MM.1S (cell line): Measurements from ENCODE around the gene CD9.

Experiments used
- DNase-seq: peaks from one replicate; pipeline ENCODE4 v3.0.0-alpha.2; 2015
- H2AFZ ChIP-seq: fragments of 300-600 bp; sonication (generic); 2 replicates; pipeline ENCODE4 v1.6.0; 2016; ENCODE audit warnings: antibody characterized with exemption, low read length
- H3F3A ChIP-seq: fragments of 300-600 bp; sonication (generic); 2 replicates; pipeline ENCODE4 v1.6.1; 2016; ENCODE audit warnings: mild to moderate bottlenecking, antibody characterized with exemption, low read length, moderate library complexity, mixed read lengths; ENCODE audit not compliant: insufficient read depth
- H3K27ac ChIP-seq: fragments of 300-600 bp; sonication (generic); 2 replicates; pipeline ENCODE4 v1.5.1; 2016; ENCODE audit warnings: mild to moderate bottlenecking, low read length
- H3K27me3 ChIP-seq: fragments of 300-600 bp; sonication (generic); replicated peaks from 2 replicates; pipeline ENCODE4 v1.6.0; 2016; ENCODE audit warnings: low read length; ENCODE audit not compliant: insufficient read depth
- H3K36me3 ChIP-seq: fragments of 300-600 bp; sonication (generic); replicated peaks from 2 replicates; pipeline ENCODE4 v1.6.1; 2016; ENCODE audit warnings: mild to moderate bottlenecking, low read length, mixed read lengths; ENCODE audit not compliant: insufficient read depth
- H3K4me1 ChIP-seq: fragments of 300-600 bp; sonication (generic); 2 replicates; pipeline ENCODE4 v1.6.1; 2016; ENCODE audit warnings: low read length, mixed read lengths
- H3K4me2 ChIP-seq: fragments of 300-600 bp; sonication (generic); 2 replicates; pipeline ENCODE4 v1.6.0; 2016; ENCODE audit warnings: low read depth, low read length
- H3K4me3 ChIP-seq: fragments of 300-600 bp; sonication (generic); 2 replicates; pipeline ENCODE4 v1.5.1; 2016; ENCODE audit warnings: low read length, mixed read lengths
- H3K79me2 ChIP-seq: fragments of 300-600 bp; sonication (generic); 2 replicates; pipeline ENCODE4 v1.6.1; 2016; ENCODE audit warnings: mixed run types, low read length, mixed read lengths
- H3K9ac ChIP-seq: fragments of 300-600 bp; sonication (generic); 2 replicates; pipeline ENCODE4 v1.6.1; 2016; ENCODE audit warnings: low read length, mixed read lengths
- H3K9me2 ChIP-seq: fragments of 300-600 bp; sonication (generic); replicated peaks from 2 replicates; pipeline ENCODE4 v1.6.1; 2016; ENCODE audit warnings: mild to moderate bottlenecking, low read length, mixed read lengths; ENCODE audit not compliant: insufficient read depth
- H3K9me3 ChIP-seq: fragments of 300-600 bp; sonication (generic); replicated peaks from 2 replicates; pipeline ENCODE4 v1.6.1; 2016; ENCODE audit warnings: mild to moderate bottlenecking, low read length, mixed read lengths; ENCODE audit not compliant: insufficient read depth
- H4K20me1 ChIP-seq: fragments of 300-600 bp; sonication (generic); 2 replicates; pipeline ENCODE4 v1.6.1; 2016; ENCODE audit warnings: mild to moderate bottlenecking, low read length, moderate library complexity, mixed read lengths; ENCODE audit not compliant: insufficient read depth
- EZH2 ChIP-seq: fragments of 300-600 bp; sonication (generic); optimal IDR thresholded peaks from 2 replicates; pipeline ENCODE3; 2017; ENCODE audit warnings: low read depth, mild to moderate bottlenecking, antibody characterized with exemption, low read length, mixed read lengths
- EZH2phosphoT487 ChIP-seq: fragments of 300-600 bp; sonication (generic); IDR thresholded peaks from 2 replicates; pipeline ENCODE4 v1.6.1; 2018; ENCODE audit warnings: antibody characterized with exemption, low read length
- TF ChIP-seq, protein P1 (sequence below): fragments of 300-600 bp; sonication (generic); IDR thresholded peaks from 2 replicates; pipeline ENCODE4 v1.5.1; 2016; ENCODE audit warnings: antibody characterized with exemption, low read length, mixed read lengths

Gene CD9

DNA sequence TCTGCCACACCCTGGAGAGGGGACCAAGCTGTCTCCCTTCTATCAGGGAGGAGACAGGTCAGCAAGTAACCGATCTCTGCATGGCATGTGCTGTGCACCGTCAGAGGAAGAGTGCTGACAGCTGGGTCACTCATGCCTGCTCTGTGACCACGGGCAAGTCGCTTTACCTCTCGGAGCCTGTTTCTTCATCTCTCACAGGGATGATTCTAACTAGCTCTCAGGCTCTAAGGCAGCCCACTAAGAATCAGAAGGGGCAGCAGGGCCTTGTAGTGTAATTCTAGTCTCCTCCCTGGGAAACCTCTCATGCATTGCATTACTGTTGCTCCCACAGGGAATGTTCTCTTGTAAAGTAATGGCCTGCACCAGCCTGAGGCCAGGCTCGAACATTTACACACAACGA lies 11.9 kb downstream of the CD9 start:
- Histone ChIP-seq H3K36me3 (no peaks in the 10 kb centered on the region; the same call in 1 of the 2 replicates), H3K4me2 (no peak overlapping the region), H3F3A (peaks cover 13% of the 10 kb centered on the region), H3K27me3 (no peaks in the 10 kb centered on the region), H3K9ac (no peak overlapping the region), H2AFZ (no peak overlapping the region), H3K4me1 (peaks cover 38% of the 10 kb centered on the region), H3K9me3 (no peaks in the 10 kb centered on the region), H3K27ac (no peak overlapping the region), H4K20me1 (no peaks in the 10 kb centered on the region), H3K9me2 (no peaks in the 10 kb centered on the region), H3K4me3 (no peak overlapping the region), H3K79me2 (peaks cover 86% of the 10 kb centered on the region)
- no peak for DNase-seq
- no peak for TF ChIP-seq EZH2phosphoT487
- TF ChIP-seq, protein P1, sequence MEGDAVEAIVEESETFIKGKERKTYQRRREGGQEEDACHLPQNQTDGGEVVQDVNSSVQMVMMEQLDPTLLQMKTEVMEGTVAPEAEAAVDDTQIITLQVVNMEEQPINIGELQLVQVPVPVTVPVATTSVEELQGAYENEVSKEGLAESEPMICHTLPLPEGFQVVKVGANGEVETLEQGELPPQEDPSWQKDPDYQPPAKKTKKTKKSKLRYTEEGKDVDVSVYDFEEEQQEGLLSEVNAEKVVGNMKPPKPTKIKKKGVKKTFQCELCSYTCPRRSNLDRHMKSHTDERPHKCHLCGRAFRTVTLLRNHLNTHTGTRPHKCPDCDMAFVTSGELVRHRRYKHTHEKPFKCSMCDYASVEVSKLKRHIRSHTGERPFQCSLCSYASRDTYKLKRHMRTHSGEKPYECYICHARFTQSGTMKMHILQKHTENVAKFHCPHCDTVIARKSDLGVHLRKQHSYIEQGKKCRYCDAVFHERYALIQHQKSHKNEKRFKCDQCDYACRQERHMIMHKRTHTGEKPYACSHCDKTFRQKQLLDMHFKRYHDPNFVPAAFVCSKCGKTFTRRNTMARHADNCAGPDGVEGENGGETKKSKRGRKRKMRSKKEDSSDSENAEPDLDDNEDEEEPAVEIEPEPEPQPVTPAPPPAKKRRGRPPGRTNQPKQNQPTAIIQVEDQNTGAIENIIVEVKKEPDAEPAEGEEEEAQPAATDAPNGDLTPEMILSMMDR = no peak
- no peak for TF ChIP-seq EZH2

DNA sequence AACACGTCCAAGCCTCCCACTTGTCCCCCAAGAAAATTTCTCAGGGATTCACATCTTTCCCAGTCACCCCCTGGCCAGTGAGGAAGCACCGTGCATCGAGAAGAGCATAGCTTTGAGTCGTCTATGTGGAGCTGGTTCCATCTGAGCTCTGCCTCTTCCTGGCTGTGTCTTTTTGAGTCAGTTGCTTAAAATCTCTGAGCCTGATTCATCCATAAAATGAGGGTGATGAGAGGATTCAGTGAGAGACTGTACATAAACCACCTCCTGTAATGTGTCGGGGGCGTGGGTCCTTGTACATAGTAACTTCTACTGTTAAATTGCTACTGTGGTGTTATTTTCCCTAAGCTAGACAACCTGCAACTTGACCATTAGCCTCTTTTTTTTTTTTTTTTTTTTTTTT lies 13.8 kb downstream of the CD9 start:
- no peak for DNase-seq
- no peak for TF ChIP-seq EZH2
- TF ChIP-seq, protein P1 = no peak
- no peak for TF ChIP-seq EZH2phosphoT487
- H3K4me3 ChIP-seq = no peak overlapping the region
- H3K36me3 ChIP-seq = no peaks in the 10 kb centered on the region; the same call in 1 of the 2 replicates
- no peak overlapping the region for H3K4me2 ChIP-seq
- peaks cover 86% of the 10 kb centered on the region for H3K79me2 ChIP-seq
- peaks cover 24% of the 10 kb centered on the region for H3F3A ChIP-seq
- H3K27me3 ChIP-seq = no peaks in the 10 kb centered on the region
- no peaks in the 10 kb centered on the region for H4K20me1 ChIP-seq
- H3K27ac ChIP-seq = no peak overlapping the region
- no peak overlapping the region for H2AFZ ChIP-seq
- no peak overlapping the region for H3K9ac ChIP-seq
- H3K9me3 ChIP-seq = no peaks in the 10 kb centered on the region
- no peaks in the 10 kb centered on the region for H3K9me2 ChIP-seq
- H3K4me1 ChIP-seq = peaks cover 55% of the 10 kb centered on the region

DNA sequence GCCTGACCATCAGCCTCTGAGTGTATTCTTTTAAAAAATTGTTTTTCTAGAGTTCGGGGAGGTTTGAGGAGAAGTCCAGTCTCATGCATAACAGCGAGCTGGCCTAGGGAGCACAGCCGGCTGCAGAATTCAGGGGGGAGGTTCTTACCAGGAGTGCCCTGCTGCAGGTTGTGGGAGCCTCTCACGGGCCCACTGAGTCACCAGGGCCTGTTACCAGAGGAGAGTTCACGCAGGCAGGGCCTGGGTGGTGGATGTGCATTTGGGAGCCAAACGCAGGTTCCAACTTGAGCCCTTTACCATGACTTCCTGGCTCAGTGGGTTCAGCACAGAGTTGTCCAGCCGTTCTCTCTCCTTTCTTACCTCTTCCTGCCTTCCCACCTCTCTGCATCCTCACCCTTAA lies 14.4 kb downstream of the CD9 start:
- H3K27me3 ChIP-seq = no peaks in the 10 kb centered on the region
- no peak overlapping the region for H3K9ac ChIP-seq
- DNase-seq = no peak
- peaks cover 19% of the 10 kb centered on the region; the same call in 1 of the 2 replicates for H3F3A ChIP-seq
- no peaks in the 10 kb centered on the region for H3K9me3 ChIP-seq
- H3K79me2 ChIP-seq = peaks cover 88% of the 10 kb centered on the region
- TF ChIP-seq, protein P1 = no peak
- no peak for TF ChIP-seq EZH2phosphoT487
- TF ChIP-seq EZH2 = no peak
- peaks cover 50% of the 10 kb centered on the region for H3K4me1 ChIP-seq
- H2AFZ ChIP-seq = no peak overlapping the region
- no peaks in the 10 kb centered on the region for H4K20me1 ChIP-seq
- H3K9me2 ChIP-seq = no peaks in the 10 kb centered on the region
- no peak overlapping the region for H3K4me3 ChIP-seq
- no peak overlapping the region for H3K27ac ChIP-seq
- H3K4me2 ChIP-seq = no peak overlapping the region
- H3K36me3 ChIP-seq = no peaks in the 10 kb centered on the region; the same call in 1 of the 2 replicates
